Effector memory CD8-positive, alpha-beta T cell (primary cell): Measurements from ENCODE around the gene MMEL1.

Source experiments
- ATAC-seq: fragments of 150-1000 bp; cut with Tn5 transposase; replicated peaks from 2 replicates; pipeline ENCODE4 v1.10.0; 2021; ENCODE audit warnings: mild to moderate bottlenecking, moderate library complexity
- DNase-seq, 3 experiments: peaks; one replicate each; pipeline ENCODE4 v3.0.0; 2021
- H3K27ac Mint-ChIP-seq, 2 donors: one replicate each; pipeline ENCODE4 v1.8.0; 2022; ENCODE audit warnings: mild to moderate bottlenecking in 2 of 2, mixed read lengths in 2 of 2, moderate library complexity in 2 of 2
- H3K27me3 Mint-ChIP-seq, 2 donors: one replicate each; pipeline ENCODE4 v1.8.0; 2022; ENCODE audit warnings: mixed read lengths in 2 of 2
- H3K36me3 Mint-ChIP-seq: one replicate; pipeline ENCODE4 v1.8.0; 2022; ENCODE audit warnings: mild to moderate bottlenecking, moderate library complexity, mixed read lengths; ENCODE audit not compliant: insufficient read depth
- H3K4me1 Mint-ChIP-seq, 2 donors: one replicate each; pipeline ENCODE4 v1.8.0; 2022; ENCODE audit warnings: low read depth in 2 of 2, mixed read lengths in 2 of 2
- H3K4me3 Mint-ChIP-seq, 2 donors: one replicate each; pipeline ENCODE4 v1.8.0; 2022; ENCODE audit warnings: mild to moderate bottlenecking in 2 of 2, mixed read lengths in 2 of 2, moderate library complexity in 2 of 2
- H3K9me3 Mint-ChIP-seq, 2 donors: one replicate each; pipeline ENCODE4 v1.8.0; 2022; ENCODE audit warnings: mixed read lengths in 2 of 2

Gene MMEL1

DNA sequence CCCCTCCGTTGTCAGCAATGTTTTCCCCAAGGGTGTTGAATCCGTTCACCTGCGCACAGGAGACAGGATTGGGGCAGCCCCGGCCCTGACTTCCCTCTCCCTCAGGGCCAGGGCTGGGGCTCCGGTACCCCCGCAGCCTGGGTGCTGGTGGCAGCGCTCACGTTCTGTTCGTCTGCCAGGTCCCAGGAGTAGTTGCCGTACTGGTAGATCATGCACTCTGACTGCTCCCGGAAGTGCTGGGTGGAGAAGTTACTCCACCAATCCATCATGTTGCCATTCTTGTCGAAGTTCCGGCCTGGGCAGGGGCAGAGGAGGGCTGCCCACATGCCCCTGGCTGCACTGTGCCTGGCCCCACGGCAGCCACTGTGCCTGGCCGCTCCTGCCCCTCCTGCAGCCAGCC lies 40.1 kb downstream of the MMEL1 start:
- peaks cover 0 to 9% of the 10 kb centered on the region in 2 donors for H3K27me3 Mint-ChIP-seq
- H3K4me1 Mint-ChIP-seq: no peaks in the 10 kb centered on the region
- H3K27ac Mint-ChIP-seq: peak overlapping the region in 1 of 2 donors; percentile 71
- H3K4me3 Mint-ChIP-seq: no peak overlapping the region
- ATAC-seq (no peak), DNase-seq (no peak)
- H3K9me3 Mint-ChIP-seq: no peaks in the 10 kb centered on the region
- H3K36me3 Mint-ChIP-seq: peaks cover 3% of the 10 kb centered on the region

DNA sequence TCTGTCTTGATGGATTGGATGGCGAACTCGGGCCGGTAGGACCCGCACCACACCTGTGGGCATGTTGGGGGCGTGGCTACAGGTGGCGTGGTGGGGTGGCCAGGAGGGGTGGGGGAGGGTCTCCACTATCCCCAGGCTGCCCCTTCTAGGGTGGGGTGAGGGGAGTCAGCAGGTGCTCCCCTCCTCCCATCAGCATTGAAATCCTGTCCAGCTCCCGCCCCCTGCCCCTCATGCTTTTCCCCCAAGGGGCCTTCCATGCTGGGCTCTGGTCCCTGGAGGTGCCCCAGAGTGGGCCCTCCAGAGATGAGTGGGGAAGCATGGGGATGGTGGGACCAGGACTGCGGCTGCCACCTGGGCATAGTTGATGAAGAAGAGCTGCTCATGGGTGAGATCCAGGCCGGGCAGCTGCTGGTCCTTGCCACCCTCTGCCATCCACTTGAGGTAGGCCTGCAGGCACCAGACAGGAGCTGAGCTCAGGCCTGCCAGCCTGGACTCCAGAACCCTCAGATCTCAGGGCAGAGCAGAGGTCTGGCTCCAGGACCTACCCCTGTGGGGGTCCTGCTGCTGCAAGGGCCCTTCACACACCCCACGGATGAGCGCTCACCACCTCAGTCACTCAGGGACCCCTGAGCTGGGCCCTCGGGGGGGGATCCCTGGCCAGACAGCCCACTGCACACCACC lies 41.1 kb downstream of the MMEL1 start:
- Mint-ChIP-seq H3K9me3 (no peaks in the 10 kb centered on the region), H3K36me3 (peaks cover 3% of the 10 kb centered on the region), H3K27me3 (no peaks in the 10 kb centered on the region), H3K27ac (peak overlapping the region in 1 of 2 donors; percentile 12), H3K4me1 (peaks cover 0 to 3% of the 10 kb centered on the region in 2 donors), H3K4me3 (no peak overlapping the region)
- no peak for DNase-seq
- ATAC-seq: no peak

- Mint-ChIP-seq H3K9me3 (no peaks in the 10 kb centered on the region), H3K27ac (peak overlapping the region in 1 of 2 donors; percentile 12), H3K4me3 (no peak overlapping the region), H3K4me1 (peaks cover 0 to 6% of the 10 kb centered on the region in 2 donors), H3K27me3 (no peaks in the 10 kb centered on the region), H3K36me3 (peaks cover 8% of the 10 kb centered on the region)
- ATAC-seq (no peak), DNase-seq (no peak)
Observed at GRCh38 chr1:2591233-2591580, 41.6 kb downstream of the MMEL1 start.

DNA sequence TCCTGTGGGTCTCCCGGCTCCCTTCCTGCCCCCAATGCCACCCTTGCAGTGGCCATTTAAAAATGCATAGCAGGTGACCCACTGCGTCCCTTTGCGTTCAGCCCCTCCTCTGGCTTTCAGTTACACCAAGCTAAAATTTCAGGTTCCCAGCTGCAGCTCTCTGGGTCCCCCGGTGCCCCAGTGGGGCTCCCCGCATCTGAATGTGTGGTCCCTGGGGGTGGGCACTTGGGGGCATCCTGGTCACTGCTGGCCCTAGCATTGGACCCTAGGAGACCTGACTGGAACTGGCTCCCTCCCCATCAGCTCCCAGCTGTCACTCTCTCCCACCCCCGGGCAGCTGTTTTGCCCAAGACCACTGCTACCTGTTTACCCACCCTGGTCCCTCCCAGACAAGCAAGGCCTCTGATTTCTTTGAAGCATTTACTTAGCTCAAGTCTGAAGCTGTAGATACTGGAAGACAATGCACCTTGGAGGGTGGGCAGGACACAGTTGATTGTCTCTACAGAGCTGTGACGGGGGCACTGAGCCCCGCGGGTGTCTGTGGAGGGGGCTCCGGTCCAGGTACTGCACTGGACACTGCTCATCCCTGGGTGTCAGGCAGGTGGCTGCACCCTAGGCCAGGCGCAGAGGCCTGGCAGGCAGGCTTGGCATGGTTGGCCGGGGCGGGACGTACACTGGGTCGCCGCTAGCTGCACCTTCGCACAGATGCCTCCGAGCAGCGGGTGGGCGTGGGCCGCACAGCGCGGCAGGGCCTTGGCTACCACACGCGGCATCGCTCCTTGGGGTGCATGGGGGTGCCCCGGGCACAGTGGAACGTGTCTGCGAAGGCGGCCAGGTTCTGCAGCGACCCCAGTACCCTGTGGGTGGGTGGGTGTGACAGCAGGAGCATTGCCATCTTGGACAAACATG lies 42.3 kb downstream of the MMEL1 start:
- Mint-ChIP-seq H3K27me3 (no peaks in the 10 kb centered on the region), H3K4me1 (peaks cover 2 to 8% of the 10 kb centered on the region in 2 donors), H3K9me3 (no peaks in the 10 kb centered on the region), H3K4me3 (no peak overlapping the region), H3K27ac (peak overlapping the region in 1 of 2 donors; percentile 12), H3K36me3 (peaks cover 12% of the 10 kb centered on the region)
- DNase-seq: no peak
- no peak for ATAC-seq

GRCh38 chr1:2589431-2590232 lies 43.2 kb downstream of the MMEL1 start:
- peaks cover 18% of the 10 kb centered on the region for H3K36me3 Mint-ChIP-seq
- H3K4me1 Mint-ChIP-seq: peaks cover 10 to 16% of the 10 kb centered on the region in 2 donors
- H3K4me3 Mint-ChIP-seq: no peak overlapping the region
- no peak for DNase-seq
- ATAC-seq: no peak
- H3K27ac Mint-ChIP-seq: no peak overlapping the region
- H3K27me3 Mint-ChIP-seq: no peaks in the 10 kb centered on the region
- H3K9me3 Mint-ChIP-seq: no peaks in the 10 kb centered on the region

DNA sequence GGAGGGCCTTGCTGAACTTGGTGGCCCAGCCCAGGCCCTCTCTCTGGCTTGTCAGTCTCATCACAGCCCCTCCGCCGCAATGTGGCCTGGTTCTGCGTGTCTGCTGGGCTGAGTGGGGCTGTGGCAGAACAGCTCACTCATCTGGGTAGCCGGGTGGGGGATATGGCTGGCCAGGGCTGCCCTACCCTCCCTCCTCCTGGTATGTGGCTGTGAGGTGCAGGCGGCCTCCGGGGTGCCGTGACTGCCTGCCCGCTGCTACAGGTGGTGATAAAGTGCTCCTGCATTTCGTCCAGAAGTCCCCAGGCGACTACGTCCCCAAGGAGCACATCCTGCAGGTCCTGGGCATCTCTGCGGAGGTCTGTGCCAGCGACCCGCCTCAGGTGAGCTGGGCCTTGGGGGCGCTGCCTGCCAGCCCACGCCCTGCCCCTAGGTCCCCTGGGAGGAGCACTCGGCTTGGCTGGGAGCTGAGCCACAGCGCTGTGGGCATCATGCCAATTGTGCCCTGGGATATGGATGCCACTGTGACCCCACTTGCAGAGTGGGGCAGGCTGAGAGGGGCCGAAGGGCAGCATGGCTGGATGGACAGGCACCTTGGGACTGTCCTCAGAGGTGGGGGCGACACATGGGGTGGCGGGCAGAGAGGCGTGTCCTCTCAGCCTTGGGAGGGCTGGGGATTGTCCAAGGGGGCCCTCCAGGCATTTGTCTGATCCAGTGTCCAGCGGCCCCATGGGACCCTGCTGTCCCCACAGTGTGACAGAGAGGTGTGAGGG lies 44.0 kb downstream of the MMEL1 start:
- ATAC-seq (no peak), DNase-seq (no peak)
- H3K36me3 Mint-ChIP-seq: peaks cover 18% of the 10 kb centered on the region
- H3K27ac Mint-ChIP-seq: no peak overlapping the region
- H3K27me3 Mint-ChIP-seq: no peaks in the 10 kb centered on the region
- H3K4me1 Mint-ChIP-seq: peaks cover 13 to 19% of the 10 kb centered on the region in 2 donors
- no peaks in the 10 kb centered on the region for H3K9me3 Mint-ChIP-seq
- H3K4me3 Mint-ChIP-seq: peak overlapping the region in 1 of 2 donors; percentile 92

GRCh38 chr1:2587860-2588571 lies 44.8 kb downstream of the MMEL1 start:
- no peak for DNase-seq
- no peaks in the 10 kb centered on the region for H3K27me3 Mint-ChIP-seq
- peak overlapping the region; percentile 84 to 92 for H3K4me3 Mint-ChIP-seq
- no peak overlapping the region for H3K27ac Mint-ChIP-seq
- ATAC-seq: no peak
- H3K4me1 Mint-ChIP-seq: peaks cover 13 to 21% of the 10 kb centered on the region in 2 donors
- peaks cover 18% of the 10 kb centered on the region for H3K36me3 Mint-ChIP-seq
- H3K9me3 Mint-ChIP-seq: no peaks in the 10 kb centered on the region

- Mint-ChIP-seq H3K27me3 (no peaks in the 10 kb centered on the region), H3K4me1 (peaks cover 13 to 21% of the 10 kb centered on the region in 2 donors), H3K4me3 (peak overlapping the region; percentile 84 to 92), H3K27ac (peak overlapping the region; percentile 96 to 99), H3K36me3 (peaks cover 18% of the 10 kb centered on the region), H3K9me3 (no peaks in the 10 kb centered on the region)
- DNase-seq: no peak
- no peak for ATAC-seq
Observed at GRCh38 chr1:2587071-2587859, 45.6 kb downstream of the MMEL1 start.

DNA sequence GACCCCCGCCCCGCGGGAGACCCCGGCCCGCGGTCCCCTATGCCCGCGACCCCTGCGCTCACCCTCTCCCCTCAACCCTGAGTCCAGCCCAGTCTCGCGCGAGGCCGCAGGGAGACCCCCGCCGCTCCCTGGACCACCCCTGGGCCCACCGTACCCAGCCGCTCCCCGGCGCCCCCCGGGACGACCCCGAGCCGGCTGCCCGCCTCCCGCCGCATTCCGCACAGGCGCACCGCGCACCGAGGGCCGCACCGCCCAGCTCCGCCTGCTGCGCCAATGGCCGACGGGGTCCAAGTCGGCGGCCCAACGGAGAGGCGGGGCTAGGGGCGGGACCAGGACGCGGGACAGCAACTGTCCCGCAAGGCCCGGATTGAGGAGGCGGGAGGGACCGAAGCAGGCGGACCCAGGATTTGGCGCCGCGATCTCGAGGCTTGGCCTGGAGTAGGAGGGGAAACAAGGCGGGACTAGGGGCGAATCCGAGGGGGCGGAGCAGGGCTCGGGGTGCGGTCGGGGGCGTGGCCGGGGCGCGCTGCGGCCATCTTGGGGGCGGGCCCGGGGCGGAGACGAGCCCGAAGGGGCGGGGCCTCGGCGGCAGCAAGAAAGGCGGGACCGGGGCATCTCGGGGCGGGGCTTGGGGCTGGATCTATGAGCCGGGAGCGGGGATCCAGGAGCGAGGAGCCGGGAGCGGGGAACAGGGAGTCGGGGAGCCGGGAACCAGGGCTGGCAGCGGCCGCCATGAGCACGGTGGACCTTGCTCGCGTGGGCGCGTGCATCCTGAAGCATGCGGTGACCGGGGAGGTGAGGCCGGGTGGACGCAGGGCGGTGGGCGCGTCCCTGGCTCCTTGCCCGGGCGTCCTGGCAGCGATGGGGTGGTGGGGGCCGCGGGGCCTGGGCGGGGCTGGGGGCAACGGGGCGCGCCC lies 46.4 kb downstream of the MMEL1 start, which contains the start of gene PRXL2B:
PRXL2B (plus strand) TSS at position 624 of the 917 bp plus-strand sequence; CDS start at position 733, 109 bp downstream.
- Mint-ChIP-seq H3K27me3 (no peaks in the 10 kb centered on the region), H3K4me1 (peaks cover 15 to 23% of the 10 kb centered on the region in 2 donors), H3K9me3 (no peaks in the 10 kb centered on the region), H3K27ac (peak within 1 kb of the TSS; percentile 96 to 99), H3K4me3 (peak within 1 kb of the TSS; percentile 84 to 92), H3K36me3 (peaks cover 18% of the 10 kb centered on the region)
- DNase-seq (peak; percentile 97 to 98 (median 97)), ATAC-seq (peak; percentile 71)

DNA sequence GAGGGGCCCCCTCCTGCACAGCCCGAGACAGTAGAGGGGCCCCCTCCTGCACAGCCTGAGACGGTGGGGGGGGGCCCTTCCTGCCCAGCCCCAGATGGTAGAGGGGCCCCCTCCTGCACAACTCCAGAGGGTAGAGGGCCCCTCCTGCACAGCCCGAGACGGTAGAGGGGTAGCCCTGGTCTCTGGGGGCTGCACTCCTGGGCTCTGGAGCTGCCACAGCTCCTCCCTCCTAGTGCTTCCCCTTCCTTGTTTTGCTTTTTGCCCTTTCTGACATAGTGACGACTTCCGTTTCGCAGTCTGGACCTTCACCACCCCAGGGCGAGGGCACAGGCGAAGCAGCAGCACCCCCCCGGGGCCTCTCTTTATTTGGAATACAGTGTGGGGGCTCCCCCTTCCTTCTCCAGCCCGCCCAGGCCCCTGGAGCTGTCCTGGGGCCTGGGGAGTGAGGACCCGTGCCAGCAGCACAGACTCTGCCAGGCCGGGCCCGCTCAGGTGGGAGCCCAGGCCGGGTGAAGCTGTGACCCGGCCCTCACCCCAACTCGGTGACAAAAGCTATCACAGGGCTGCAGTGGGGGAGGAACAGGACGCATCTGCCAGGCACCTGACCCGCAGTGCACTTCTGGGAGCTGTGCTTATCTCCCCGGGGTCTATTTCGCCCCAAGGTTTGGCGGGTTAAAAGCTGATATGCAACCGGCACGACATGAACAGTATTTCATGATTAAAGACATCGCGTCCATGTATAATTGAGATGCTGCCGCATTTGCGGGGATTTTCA lies 47.3 kb downstream of the MMEL1 start:
- Mint-ChIP-seq H3K27ac (peak overlapping the region; percentile 96 to 99), H3K36me3 (peaks cover 18% of the 10 kb centered on the region), H3K4me1 (peaks cover 17 to 26% of the 10 kb centered on the region in 2 donors), H3K27me3 (no peaks in the 10 kb centered on the region), H3K4me3 (peak overlapping the region; percentile 84 to 92), H3K9me3 (no peaks in the 10 kb centered on the region)
- peak; percentile 66 to 74 (median 71) for DNase-seq
- ATAC-seq: peak; percentile 56
